PFSK-1 (cell line): Measurements from ENCODE around the gene EIF2AK3.

Source experiments
- FOXP2 ChIP-seq: optimal IDR thresholded peaks from 2 replicates; pipeline ENCODE3; 2011; ENCODE audit warnings: borderline replicate concordance, control low read depth, inconsistent platforms; ENCODE audit not compliant: insufficient read depth; ENCODE audit errors: extremely low read length, extremely low read depth
- POLR2AphosphoS5 ChIP-seq: IDR thresholded peaks from 2 replicates; pipeline ENCODE4 v1.6.1; 2012; ENCODE audit warnings: low read depth, mild to moderate bottlenecking, control low read depth, low read length, moderate library complexity
- SIN3A ChIP-seq: IDR thresholded peaks from 2 replicates; pipeline ENCODE4 v1.6.1; 2012; ENCODE audit warnings: mild to moderate bottlenecking, low read length, moderate library complexity, borderline replicate concordance; ENCODE audit not compliant: insufficient read depth
- TAF1 ChIP-seq: IDR thresholded peaks from 2 replicates; pipeline ENCODE4 v1.6.1; 2012; ENCODE audit warnings: low read length, control low read depth, borderline replicate concordance; ENCODE audit not compliant: insufficient read depth
- TF ChIP-seq, protein P1 (sequence below), 2 experiments: IDR thresholded peaks; 2 replicates each; pipeline versions ENCODE4 v1.6.1 to v1.8.0; 2011 to 2012; ENCODE audit warnings: low read depth in 2 of 2, low read length in 2 of 2, control low read depth in 1 of 2, inconsistent platforms in 1 of 2, mild to moderate bottlenecking in 1 of 2, moderate library complexity in 1 of 2; ENCODE audit not compliant: insufficient read depth in 1 of 2

The EIF2AK3 gene

DNA sequence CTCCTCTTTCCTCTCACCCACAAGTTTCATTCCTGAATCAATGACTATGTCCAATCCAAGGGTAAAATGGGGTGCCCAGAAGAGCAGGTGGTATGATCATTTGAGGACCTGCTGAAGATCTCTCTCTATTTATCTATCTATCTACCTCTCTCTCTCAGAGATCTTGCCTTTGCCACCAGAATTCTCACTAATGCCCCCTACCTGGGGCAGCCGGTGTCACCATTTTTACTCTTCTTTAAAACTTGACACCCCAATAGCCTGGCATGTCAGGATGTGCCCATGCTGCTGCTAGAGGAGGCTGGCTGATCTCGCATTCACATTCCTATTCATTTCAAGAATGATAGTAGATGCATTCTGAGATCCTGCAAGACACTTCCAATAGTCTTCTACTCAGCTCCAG is 40.0 kb upstream of the EIF2AK3 start:
- TF ChIP-seq, protein P1, sequence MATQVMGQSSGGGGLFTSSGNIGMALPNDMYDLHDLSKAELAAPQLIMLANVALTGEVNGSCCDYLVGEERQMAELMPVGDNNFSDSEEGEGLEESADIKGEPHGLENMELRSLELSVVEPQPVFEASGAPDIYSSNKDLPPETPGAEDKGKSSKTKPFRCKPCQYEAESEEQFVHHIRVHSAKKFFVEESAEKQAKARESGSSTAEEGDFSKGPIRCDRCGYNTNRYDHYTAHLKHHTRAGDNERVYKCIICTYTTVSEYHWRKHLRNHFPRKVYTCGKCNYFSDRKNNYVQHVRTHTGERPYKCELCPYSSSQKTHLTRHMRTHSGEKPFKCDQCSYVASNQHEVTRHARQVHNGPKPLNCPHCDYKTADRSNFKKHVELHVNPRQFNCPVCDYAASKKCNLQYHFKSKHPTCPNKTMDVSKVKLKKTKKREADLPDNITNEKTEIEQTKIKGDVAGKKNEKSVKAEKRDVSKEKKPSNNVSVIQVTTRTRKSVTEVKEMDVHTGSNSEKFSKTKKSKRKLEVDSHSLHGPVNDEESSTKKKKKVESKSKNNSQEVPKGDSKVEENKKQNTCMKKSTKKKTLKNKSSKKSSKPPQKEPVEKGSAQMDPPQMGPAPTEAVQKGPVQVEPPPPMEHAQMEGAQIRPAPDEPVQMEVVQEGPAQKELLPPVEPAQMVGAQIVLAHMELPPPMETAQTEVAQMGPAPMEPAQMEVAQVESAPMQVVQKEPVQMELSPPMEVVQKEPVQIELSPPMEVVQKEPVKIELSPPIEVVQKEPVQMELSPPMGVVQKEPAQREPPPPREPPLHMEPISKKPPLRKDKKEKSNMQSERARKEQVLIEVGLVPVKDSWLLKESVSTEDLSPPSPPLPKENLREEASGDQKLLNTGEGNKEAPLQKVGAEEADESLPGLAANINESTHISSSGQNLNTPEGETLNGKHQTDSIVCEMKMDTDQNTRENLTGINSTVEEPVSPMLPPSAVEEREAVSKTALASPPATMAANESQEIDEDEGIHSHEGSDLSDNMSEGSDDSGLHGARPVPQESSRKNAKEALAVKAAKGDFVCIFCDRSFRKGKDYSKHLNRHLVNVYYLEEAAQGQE (IDR thresholded peaks at IDR 0.05; ENCODE audit: insufficient read depth in 1 of 2, low read depth in 2 of 2, low read length in 2 of 2) = no peak
- TF ChIP-seq TAF1 (no peak), SIN3A (no peak), POLR2AphosphoS5 (no peak), FOXP2 (no peak)

DNA sequence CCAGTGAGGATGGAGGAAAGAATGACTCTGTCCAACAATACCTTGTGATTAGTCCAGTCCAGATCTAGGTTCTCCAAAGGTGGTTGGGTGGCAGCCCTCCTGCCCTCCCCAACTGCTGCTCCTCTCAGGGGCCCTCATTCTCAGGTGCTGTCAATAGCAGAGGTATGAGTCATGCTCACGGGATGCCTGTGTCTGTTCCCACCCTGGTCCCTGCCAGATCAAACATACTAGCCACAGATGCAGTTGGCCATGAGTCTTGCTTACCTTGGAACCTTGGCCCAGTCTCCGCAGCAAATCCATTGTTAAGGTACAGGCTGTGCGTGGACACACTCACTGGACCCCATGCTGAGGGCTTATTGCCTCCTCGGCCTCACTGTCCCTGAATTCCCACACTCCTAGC is 39.3 kb upstream of the EIF2AK3 start:
- TF ChIP-seq, protein P1 (IDR thresholded peaks at IDR 0.05; ENCODE audit: insufficient read depth in 1 of 2, low read depth in 2 of 2, low read length in 2 of 2) = no peak
- no peak for TF ChIP-seq TAF1
- no peak for TF ChIP-seq SIN3A
- TF ChIP-seq FOXP2 = no peak
- TF ChIP-seq POLR2AphosphoS5 = no peak

DNA sequence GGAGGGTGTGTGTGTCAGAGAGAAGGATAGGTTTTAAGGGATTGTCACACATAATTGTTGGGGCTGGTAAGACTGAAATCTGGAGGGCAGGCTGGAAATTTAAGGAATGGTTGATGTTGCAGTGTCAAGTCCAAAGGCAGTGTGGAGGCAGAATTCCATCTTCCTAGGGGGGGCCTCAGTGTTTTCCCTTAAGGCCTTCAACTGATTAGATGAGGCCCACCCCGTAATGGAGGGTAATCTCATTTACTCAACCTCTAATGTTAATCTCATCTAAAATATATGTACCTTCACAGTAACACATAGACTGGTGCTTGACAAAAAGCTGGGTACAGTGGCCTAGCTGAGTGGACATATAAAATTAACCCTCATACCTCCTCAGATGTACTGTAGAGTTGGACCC is 33.4 kb upstream of the EIF2AK3 start:
- TF ChIP-seq, protein P1 (IDR thresholded peaks at IDR 0.05; ENCODE audit: insufficient read depth in 1 of 2, low read depth in 2 of 2, low read length in 2 of 2) = no peak
- TF ChIP-seq SIN3A = no peak
- TF ChIP-seq TAF1 = no peak
- TF ChIP-seq FOXP2 = no peak
- TF ChIP-seq POLR2AphosphoS5 = no peak

DNA sequence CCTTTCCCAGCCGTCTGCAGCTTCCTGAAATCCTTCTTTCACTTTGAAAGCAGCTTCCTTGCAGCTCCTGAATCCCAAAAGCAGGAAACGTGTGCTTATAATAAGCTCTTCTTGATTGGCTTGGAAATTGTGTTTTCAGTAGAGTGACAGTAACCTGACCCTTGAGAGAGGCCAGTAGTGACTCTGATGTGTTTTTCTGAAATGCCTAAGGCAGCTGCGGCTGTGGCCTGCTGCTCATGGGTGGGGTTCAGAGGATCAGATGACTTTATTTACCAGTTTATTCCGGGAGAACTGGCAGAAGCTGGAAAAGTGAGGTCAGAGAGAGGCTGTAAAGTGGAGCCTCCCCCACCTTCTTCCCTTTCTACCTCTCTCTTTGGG is 32.3 kb upstream of the EIF2AK3 start:
- TF ChIP-seq SIN3A = 0 out of 2 replicates have a peak, but pooled peaks have one; percentile 33
- peak; percentile 50; the same call in 1 of the 2 replicates for TF ChIP-seq POLR2AphosphoS5
- no peak; the same call in 1 of the 2 replicates for TF ChIP-seq TAF1
- peak; percentile 93 for TF ChIP-seq FOXP2
- TF ChIP-seq, protein P1 (IDR thresholded peaks at IDR 0.05; ENCODE audit: insufficient read depth in 1 of 2, low read depth in 2 of 2, low read length in 2 of 2) = no peak

DNA sequence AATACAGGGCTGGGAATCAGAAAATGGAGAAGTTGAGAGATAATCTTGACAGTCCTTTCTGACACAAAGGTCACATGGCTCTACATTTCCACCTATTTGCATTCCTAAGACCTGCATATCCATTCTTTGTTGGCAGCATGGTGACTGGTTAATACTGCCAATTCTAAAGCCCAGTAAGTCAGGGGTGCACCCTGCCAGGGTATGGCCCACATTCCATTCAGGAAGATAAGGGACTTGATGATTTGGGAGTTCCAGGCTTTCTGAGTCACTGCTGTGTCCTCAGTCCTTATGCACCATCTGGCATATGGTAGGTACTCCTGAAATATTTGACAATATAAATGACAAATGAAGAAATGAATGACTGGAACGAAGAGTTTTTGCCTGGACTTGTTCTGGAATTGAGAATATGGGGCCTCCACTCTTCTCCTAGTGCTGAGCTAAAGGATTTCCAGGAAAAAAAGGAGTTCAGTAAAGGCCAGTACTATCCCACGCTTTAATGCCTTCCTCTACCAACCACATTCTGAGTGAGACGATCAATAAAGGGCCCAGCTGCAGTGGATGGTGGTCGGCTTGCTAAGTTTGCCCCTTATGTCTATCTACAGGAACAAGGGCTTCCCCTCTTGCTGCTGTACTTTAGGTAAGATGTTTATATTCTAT is 31.7 kb upstream of the EIF2AK3 start:
- TF ChIP-seq, protein P1 (IDR thresholded peaks at IDR 0.05; ENCODE audit: insufficient read depth in 1 of 2, low read depth in 2 of 2, low read length in 2 of 2) = peak in 1 of 2 experiments; percentile 36; a peak in 1 of 4 replicates
- no peak; the same call in 1 of the 2 replicates for TF ChIP-seq SIN3A
